ENCODE measurements around the gene OBP2B.
"Not testable (repeated sequence)": the region's sequence is repeated elsewhere in the genome, so short reads cannot be mapped to it uniquely, and the experiment has no call there.

OBP2B gene

DNA sequence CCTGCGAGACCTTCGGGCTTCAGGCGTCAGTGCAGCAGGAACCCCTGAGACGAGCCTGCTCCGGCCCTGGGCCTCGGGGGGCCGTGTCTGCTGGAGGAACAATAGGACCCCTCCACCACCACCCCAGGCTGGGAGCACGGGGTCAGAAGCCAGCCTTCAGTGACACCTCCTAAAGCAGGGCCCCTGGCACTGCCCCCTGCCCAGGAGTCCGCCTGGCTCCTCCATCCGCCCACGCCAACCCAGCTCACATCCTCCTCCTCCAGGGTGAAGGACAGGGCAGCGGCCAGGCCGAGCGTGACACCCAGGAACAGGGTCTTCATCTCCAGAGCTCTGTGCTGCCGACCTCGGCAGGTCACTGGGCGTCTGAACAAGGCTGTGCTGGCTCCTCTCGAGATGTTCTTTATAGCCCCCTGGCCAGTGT, at the start of gene OBP2B:
OBP2B (minus strand) TSS at position 371 of the 421 bp plus-strand sequence; CDS start at position 320, 51 bp downstream.
- not testable (repeated sequence) for DNase-seq

DNA sequence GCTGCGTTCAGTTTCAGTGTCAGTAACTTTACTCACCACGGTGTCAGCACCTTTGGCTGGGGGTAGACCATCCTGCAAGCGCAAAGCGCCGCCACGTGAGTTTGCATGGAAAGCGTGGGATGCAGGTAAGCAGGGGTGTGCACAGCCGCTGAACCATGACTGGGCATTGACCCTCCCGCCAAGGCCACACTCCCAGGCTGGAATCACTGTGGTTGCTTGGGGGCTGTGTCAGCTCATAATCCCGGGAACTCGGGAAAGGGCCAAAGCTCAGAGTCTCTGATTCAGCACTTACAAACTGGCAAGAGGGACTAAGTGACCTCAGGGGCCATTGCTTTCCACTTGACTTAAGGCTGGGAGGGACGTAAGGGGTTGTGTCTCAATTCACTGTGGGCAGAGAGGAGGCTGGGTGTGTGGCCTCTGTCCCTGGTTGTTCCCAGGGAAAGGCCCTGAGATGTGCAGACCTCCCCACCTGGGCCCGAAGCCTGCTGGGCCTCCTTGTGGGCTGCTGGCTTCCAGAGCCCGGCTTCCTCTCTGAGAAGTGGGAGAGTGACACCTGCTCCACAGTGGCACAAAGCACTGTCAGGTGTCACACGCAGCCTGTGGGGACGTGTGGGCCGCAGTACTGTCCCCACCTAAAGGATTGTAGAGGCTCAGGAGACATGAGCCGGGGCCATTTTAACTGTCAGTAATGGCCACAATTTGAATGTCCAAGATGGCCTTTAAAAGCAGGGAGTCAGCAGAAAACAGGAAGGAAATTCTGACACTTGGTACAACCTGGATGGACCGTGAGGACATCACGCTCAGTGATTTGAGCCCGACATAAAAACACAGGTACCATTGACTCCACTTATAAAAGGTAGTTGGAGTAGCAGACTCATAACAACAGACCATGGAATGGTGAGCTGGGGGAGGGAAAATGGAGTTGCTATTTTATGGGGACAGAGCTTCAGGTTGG, 49.3 kb upstream of the OBP2B start:
- DNase-seq = no peak

DNA sequence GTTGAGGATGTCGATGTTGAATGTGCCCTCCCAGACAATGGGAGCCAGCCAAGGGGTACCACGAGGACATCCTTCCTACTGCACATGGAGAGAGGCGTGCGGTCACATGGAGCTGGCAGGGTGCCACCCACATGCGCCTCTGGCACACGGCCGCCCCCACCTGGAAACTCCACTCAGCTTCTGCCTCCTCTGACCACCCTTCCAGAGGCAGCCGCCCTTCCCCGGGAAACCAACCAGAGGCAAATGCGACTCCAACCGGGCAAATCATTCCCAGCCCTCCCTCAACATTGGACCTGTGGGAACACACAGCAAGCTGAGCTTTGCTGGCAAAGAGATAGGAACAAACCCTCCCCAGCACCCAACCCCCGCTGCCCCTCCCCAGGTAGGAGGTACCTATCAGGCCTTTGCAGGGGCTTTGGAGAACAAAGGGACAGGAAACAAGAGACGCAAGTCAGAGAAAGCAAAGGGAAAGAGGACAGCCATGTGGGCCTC, 48.5 kb upstream of the OBP2B start:
- no peak for DNase-seq

DNA sequence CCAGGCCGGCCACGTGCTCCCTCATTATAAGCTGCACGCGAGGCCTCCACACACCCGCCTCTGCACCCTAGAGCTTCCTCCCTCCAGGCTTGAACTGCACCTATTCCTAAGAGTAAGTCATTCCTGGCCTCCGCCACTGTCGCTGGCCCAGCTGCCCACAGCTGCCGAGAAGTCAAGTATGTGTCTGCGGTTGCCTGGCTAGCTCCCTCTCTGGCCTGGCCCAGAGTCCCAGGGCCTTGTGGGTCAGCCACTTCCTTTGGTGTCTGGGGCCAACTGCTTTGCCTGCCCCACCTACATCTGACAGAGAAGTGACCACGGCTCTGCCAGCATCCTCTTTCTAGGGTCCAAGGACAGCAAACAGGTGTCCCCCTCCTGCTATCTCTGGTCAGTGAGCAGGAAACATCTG, 47.6 kb upstream of the OBP2B start:
- DNase-seq = no peak

GRCh38 chr9:133256136-133256461, 47.0 kb upstream of the OBP2B start:
- no peak for DNase-seq

- DNase-seq = no peak
Measured at GRCh38 chr9:133255371-133256135, 46.5 kb upstream of the OBP2B start.

DNA sequence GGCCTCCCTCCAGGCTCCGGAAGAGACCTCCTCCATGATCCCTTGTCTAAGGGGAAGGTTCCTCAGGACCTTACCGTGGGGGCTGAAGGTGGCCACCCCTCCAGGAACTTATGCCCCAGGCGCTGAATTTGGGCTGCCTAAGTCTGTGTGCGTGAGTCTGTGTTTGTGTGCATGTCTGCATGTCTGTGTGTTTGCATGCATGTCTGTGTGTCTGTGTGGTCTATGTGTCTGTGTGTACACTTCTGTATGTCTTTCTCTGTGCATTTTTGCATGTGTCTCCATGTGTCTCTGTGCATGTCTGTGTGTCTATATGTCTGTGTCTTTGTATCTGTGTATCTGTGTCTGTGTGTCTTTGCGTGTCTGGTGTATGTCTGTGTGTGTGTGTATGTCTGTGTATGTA, 45.4 kb upstream of the OBP2B start:
- no peak for DNase-seq

DNA sequence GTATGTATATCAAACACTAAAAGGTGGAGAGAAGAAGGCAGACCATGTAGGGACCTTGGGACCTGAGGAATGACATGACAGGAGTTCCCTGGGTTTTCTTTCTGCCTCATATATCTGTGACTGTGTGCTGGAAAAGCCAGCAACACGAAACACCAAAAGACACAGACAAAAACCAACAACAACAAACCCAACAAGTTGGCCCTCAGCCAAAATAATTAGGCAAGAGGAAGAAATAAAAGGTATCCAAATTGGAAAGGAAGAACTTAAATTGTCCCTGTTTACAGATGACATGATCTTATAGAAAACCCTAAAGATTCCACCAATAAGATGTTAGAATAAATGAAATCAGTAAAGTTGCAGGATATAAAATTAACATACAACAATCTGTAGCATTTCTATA, 44.2 kb upstream of the OBP2B start:
- DNase-seq = no peak

DNA sequence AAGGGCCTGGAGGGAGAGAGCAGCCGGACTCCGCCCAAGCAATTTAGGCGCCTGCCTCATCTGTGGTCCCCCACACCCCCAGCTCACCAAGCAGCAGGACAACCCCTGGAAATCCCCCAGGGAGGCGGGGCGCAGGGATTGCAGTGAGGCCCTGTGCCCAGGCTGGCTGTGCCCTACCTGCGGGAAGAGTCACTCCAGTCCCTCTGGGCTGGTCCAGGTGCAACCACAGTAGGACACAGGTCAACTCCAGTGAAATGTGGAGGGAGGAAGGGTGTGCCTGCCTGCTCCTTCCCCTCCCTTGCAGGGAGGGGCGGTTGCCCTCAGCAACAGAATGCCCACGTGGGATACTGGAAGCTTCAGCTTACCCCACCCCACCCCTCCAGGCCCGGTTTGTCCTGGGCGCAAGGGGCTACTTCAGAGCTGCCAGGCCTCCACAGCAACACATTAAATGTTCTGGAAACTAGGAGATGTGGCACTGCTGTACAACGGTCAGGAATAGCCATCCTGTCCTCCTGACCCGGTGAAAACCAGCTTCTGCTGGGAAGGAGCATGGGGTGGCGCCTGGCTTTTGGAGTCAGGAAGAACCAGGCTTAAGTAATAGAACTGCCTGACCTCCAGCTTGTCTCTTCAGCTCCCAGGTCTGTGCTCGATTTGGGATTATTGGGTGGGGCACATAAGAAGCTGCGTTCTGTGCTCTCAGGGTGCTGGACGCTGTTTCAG, 43.4 kb upstream of the OBP2B start:
- no peak for DNase-seq

DNA sequence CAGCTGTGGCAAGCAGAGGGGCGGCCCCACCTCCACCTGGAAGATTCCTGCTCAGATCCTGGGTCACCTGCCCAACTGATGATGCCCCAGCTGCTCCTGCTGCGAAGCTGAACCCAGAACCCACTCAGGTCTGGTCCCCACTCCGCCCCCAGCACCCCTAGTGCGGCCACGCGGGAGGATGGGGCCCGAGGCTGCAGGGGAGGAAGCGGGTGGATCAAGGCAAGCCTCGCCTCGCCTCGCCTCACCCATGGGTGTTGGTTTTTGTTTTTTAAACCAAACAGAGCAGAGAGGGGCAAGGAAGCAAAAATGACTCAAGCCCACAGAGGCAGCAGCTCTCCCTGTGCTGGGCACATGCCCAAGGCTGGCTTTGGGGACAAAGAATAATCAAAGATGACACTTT, 42.7 kb upstream of the OBP2B start:
- DNase-seq = no peak

DNA sequence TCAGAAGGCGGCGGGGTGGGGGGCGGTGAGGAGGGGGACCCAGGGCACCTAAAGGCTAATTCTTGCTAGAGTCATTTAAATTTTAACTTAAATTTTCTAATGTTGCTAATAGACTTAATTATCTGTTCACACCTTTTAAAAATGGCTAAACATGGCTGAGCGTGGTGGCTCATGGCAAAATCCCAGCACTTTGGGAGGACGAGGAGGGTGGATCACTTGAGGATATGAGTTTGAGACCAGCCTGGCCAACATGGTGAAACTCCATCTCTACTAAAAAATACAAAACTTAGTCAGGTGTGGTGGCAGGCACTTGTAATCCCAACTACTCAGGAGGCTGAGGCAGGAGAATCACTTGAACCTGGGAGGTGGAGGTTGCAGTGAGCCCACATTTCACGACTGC, 42.2 kb upstream of the OBP2B start:
- not testable (repeated sequence) for DNase-seq

DNA sequence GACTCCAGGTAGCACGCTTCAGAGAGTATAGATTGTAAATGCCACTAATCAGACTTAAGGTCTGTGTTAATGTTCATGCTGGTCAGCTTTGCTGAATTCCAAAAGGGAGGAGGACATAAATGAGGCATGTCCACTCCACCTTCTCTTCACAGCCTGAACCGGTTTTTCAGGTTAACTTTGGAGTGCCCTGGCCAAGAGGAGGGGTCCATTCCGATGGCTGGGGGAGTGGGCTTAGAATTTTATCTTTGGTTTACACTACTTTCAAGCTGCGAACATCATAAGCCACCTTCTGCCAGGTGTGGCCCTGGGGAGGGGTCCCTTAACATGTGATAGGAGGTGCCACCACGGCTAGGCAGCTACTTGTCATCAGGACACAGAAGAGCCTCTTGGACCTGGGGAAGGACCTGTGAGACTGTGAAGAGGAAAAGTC, 41.7 kb upstream of the OBP2B start:
- no peak for DNase-seq

- no peak for DNase-seq
Measured at GRCh38 chr9:133249337-133249736, 40.3 kb upstream of the OBP2B start.

DNA sequence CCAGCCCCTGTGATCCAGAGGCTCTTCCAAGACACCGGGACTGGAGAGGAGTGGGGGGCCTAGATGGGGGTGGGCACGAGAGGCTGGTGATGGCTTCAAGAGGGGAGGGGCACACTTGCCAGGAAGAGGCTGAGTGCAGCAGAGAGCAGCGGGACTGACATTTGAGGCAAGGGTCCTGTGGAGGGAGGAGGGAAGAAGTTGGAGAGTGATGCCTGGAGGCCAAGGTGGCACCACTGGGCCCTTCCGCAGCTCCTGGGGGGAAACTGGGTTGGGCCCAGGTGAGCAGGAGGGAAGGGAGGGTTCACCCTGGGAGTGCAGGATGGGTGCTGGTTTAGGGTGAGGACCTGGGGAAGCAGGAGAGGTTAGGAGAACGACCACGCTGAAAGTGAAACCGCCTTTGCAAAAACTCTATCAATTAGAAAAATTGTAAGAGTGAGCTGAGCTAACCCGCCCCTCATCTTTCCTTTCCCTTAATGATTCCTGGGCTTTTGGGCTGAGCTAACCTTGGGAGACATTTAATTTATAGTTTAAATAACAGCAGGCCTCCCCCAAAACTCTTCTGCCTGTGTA, 39.8 kb upstream of the OBP2B start:
- no peak for DNase-seq

DNA sequence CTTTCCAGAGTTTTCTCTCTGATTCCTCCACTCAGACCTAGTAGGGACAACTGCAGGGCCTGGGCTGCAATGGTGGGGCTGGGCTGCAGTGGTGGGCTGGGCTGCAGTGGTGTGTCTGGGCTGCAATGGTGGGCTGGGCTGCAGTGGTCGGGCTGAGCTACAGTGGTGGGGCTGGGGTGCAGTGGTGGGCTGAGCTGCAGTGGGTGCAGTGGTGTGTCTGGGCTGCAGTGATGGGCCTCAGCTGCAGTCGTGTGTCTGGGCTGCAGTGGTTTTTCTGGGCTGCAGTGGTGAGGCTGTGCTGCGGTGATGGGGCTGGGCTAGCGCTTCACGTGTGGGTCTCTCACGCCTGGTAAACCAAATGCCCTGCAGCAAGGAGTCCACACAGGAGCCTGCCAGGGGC, 38.6 kb upstream of the OBP2B start:
- DNase-seq = no peak

- DNase-seq = no peak
Measured at GRCh38 chr9:133246991-133247390, 37.9 kb upstream of the OBP2B start.

DNA sequence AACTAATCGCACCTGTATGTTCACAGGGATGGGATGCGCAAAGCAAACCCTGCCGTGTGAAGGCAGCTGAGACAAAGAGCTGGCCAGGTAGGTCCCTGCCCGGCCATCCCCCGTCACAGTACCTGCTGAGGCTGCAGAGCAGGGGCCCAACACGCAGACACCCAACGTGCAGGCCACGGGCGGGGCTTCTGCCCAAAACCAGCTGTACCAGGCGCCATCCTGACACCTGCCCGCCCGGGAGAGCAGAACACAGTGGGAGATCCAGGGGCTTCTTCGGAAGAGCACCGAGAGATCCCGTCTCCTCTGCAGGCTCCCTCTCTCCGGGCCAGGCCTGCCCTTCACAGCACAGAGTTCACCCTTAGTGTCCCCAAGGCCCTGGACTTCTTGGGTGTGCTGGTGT, 37.5 kb upstream of the OBP2B start:
- no peak for DNase-seq

DNA sequence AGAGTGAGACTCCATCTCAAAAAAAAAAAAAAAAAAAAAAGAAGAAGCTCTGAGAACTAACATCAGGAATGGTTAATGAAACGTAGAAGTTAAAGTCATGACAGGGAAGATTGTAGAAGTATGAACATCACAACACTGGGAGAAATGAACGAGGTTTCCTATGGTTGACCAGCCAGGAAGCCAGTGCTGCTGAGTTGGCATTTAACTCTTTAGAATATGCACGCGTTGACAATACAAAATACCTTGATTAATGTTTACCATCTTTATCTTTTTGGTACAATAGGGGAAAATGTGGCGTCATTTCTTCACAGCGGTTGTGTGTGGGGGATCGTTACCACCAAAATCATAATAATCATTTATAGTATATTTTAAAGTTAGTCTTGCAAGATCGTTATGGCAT, 33.9 kb upstream of the OBP2B start:
- DNase-seq = no peak

GRCh38 chr9:133242241-133242640, 33.2 kb upstream of the OBP2B start:
- no peak for DNase-seq

DNA sequence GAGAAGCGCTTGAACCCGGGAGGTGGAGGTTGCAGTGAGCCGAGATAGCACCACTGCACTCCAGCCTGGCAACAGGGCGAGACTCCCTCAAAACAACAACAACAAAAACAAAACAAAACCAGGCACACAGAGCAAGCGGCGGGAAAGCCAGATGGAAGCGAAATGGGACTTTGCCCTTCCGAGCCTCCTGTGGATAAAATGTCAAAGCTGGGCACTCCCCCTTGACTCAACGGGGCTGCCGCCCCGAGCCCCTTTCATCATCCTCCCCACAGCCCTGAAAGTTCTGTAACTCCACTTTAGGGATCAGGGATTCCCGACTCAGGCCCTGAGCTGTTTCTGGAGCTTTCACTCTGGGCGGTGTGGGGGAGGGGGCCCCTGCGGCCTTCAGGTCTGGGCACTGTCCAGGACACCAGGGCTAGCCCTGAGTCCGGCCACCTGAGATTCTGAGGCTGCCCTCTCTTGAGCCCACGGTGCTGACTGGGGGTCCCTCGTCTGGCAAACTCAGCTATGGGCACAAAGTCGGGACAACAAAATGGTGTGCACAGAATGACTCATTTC, 30.6 kb upstream of the OBP2B start:
- DNase-seq = no peak

- DNase-seq = no peak
Measured at GRCh38 chr9:133238851-133239532, 29.9 kb upstream of the OBP2B start.

Data from right forelimb (tissue), 1 donor.